ENCODE data around the gene CSF2RB. TPM values are rescaled to one million over a fixed set of nuclear protein-coding genes. Genes with fewer than 3 reads are reported as not detected.

The CSF2RB gene
- total RNA-seq, 1 donor from 2014 or later = 4.2 TPM

DNA sequence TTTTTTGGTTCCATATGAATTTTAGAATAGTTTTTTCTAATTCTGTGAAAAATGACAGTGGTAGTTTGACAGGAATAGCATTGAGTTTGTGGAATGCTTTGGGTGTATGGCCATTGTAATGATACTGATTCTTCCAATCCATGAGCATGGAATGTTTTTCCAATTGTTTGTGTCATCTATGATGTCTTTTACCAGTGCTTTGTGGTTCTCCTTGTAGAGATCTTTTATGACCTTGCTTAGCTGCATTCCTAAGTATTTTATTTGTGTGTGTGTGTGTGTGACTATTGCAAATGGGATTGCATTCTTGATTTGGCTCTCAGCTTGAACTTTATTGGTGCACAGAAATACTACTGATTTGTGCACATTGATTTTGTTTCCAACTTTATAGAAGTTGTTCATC, 3.0 kb upstream of the CSF2RB start:
- DNase-seq (ENCODE audit: extremely low spot score in 2 of 2) = no peak
- no peak overlapping the region for H3K27ac ChIP-seq
- H3K27me3 ChIP-seq = no peaks in the 10 kb centered on the region
- no peaks in the 10 kb centered on the region for H3K9me3 ChIP-seq
- no peaks in the 10 kb centered on the region for H3K36me3 ChIP-seq
- TF ChIP-seq POLR2AphosphoS5 (IDR thresholded peaks at IDR 0.05; ENCODE audit: insufficient read depth in 1 of 2, low read depth in 1 of 2) (peak in 1 of 2 donors; percentile 56), POLR2A (IDR thresholded peaks at IDR 0.05) (no peak), CTCF (IDR thresholded peaks at IDR 0.05) (no peak)
- intact Hi-C loops (cut with DNase I) = no loop called here
- H3K4me3 ChIP-seq = no peak overlapping the region
- no peaks in the 10 kb centered on the region for H3K4me1 ChIP-seq

GRCh38 chr22:36911887-36912661, 1.4 kb upstream of the CSF2RB start:
- intact Hi-C loops (cut with DNase I) = no loop called here
- Histone ChIP-seq H3K27me3 (no peaks in the 10 kb centered on the region), H3K27ac (no peak overlapping the region), H3K4me3 (no peak overlapping the region), H3K9me3 (no peaks in the 10 kb centered on the region), H3K36me3 (no peaks in the 10 kb centered on the region), H3K4me1 (no peaks in the 10 kb centered on the region)
- no peak for DNase-seq (ENCODE audit: extremely low spot score in 2 of 2)
- TF ChIP-seq POLR2A (IDR thresholded peaks at IDR 0.05) (no peak), POLR2AphosphoS5 (IDR thresholded peaks at IDR 0.05; ENCODE audit: insufficient read depth in 1 of 2, low read depth in 1 of 2) (no peak), CTCF (IDR thresholded peaks at IDR 0.05) (no peak)

- H3K9me3 ChIP-seq = no peaks in the 10 kb centered on the region
- intact Hi-C loops (cut with DNase I) = no loop called here
- DNase-seq (ENCODE audit: extremely low spot score in 2 of 2) = no peak
- no peaks in the 10 kb centered on the region for H3K27me3 ChIP-seq
- H3K27ac ChIP-seq = no peak overlapping the region
- H3K4me3 ChIP-seq = no peak overlapping the region
- TF ChIP-seq CTCF (IDR thresholded peaks at IDR 0.05) (no peak), POLR2AphosphoS5 (IDR thresholded peaks at IDR 0.05; ENCODE audit: insufficient read depth in 1 of 2, low read depth in 1 of 2) (no peak), POLR2A (IDR thresholded peaks at IDR 0.05) (no peak)
- no peaks in the 10 kb centered on the region for H3K4me1 ChIP-seq
- H3K36me3 ChIP-seq = no peaks in the 10 kb centered on the region
Observed at GRCh38 chr22:36912694-36913426, 568 bp upstream of the CSF2RB start.

GRCh38 chr22:36914390-36914752, 943 bp downstream of the CSF2RB start:
- H3K27ac ChIP-seq = no peak overlapping the region
- H3K4me3 ChIP-seq = peak overlapping the region in 1 of 2 donors; percentile 25
- no peaks in the 10 kb centered on the region for H3K9me3 ChIP-seq
- no peak for DNase-seq (ENCODE audit: extremely low spot score in 2 of 2)
- no peak for TF ChIP-seq POLR2A (IDR thresholded peaks at IDR 0.05)
- TF ChIP-seq CTCF (IDR thresholded peaks at IDR 0.05) = no peak
- TF ChIP-seq POLR2AphosphoS5 (IDR thresholded peaks at IDR 0.05; ENCODE audit: insufficient read depth in 1 of 2, low read depth in 1 of 2) = no peak
- no peaks in the 10 kb centered on the region for H3K27me3 ChIP-seq
- H3K4me1 ChIP-seq = no peaks in the 10 kb centered on the region
- H3K36me3 ChIP-seq = no peaks in the 10 kb centered on the region
- intact Hi-C loops (cut with DNase I) = no loop called here

GRCh38 chr22:36916034-36916433, 2.6 kb downstream of the CSF2RB start:
- TF ChIP-seq POLR2AphosphoS5 (IDR thresholded peaks at IDR 0.05; ENCODE audit: insufficient read depth in 1 of 2, low read depth in 1 of 2) (no peak), POLR2A (IDR thresholded peaks at IDR 0.05) (no peak), CTCF (IDR thresholded peaks at IDR 0.05) (no peak)
- no peaks in the 10 kb centered on the region for H3K36me3 ChIP-seq
- H3K27ac ChIP-seq = no peak overlapping the region
- no peak for DNase-seq (ENCODE audit: extremely low spot score in 2 of 2)
- H3K4me1 ChIP-seq = no peaks in the 10 kb centered on the region
- intact Hi-C loops (cut with DNase I) = no loop called here
- H3K27me3 ChIP-seq = no peaks in the 10 kb centered on the region
- H3K9me3 ChIP-seq = no peaks in the 10 kb centered on the region
- no peak overlapping the region for H3K4me3 ChIP-seq
